ENCODE data around the gene NDUFA3.

Gene NDUFA3

GRCh38 chr19:54102421-54103169, at the start of gene NDUFA3:
TSS of gene NDUFA3 (plus strand) at chr19:54102855. CDS start at chr19:54102879, 24 bp downstream.
- Histone ChIP-seq H3K9ac (ENCODE audit: low read depth, low read length) (peak within 1 kb of the TSS; percentile 77), H3K4me3 (ENCODE audit: low read depth, low read length) (peak within 1 kb of the TSS; percentile 96), H3K9me3 (ENCODE audit: control insufficient read depth, insufficient read depth, low read length) (no peaks in the 10 kb centered on the region), H3K27me3 (ENCODE audit: control insufficient read depth, insufficient read depth, low read length) (no peaks in the 10 kb centered on the region), H3K36me3 (ENCODE audit: control insufficient read depth, insufficient read depth, low read length) (peaks cover 29% of the 10 kb centered on the region), H3K4me1 (ENCODE audit: control insufficient read depth, insufficient read depth, low read length) (no peaks in the 10 kb centered on the region), H3K27ac (ENCODE audit: low read depth, low read length) (peak within 1 kb of the TSS; percentile 66)

- H3K27ac ChIP-seq (ENCODE audit: low read depth, low read length): no peak overlapping the region
- H3K27me3 ChIP-seq (ENCODE audit: control insufficient read depth, insufficient read depth, low read length): no peaks in the 10 kb centered on the region
- H3K4me3 ChIP-seq (ENCODE audit: low read depth, low read length): no peak overlapping the region
- H3K9me3 ChIP-seq (ENCODE audit: control insufficient read depth, insufficient read depth, low read length): no peaks in the 10 kb centered on the region
- no peaks in the 10 kb centered on the region for H3K4me1 ChIP-seq (ENCODE audit: control insufficient read depth, insufficient read depth, low read length)
- H3K9ac ChIP-seq (ENCODE audit: low read depth, low read length): no peak overlapping the region
- H3K36me3 ChIP-seq (ENCODE audit: control insufficient read depth, insufficient read depth, low read length): no peaks in the 10 kb centered on the region
Measured at GRCh38 chr19:54062643-54063042, 40.0 kb upstream of the NDUFA3 start.

GRCh38 chr19:54063350-54064116, 39.1 kb upstream of the NDUFA3 start, which contains the start of gene VSTM1:
TSS of gene VSTM1 (minus strand) at chr19:54063897. CDS start at chr19:54063777, 120 bp downstream.
- no peaks in the 10 kb centered on the region for H3K9me3 ChIP-seq (ENCODE audit: control insufficient read depth, insufficient read depth, low read length)
- no peaks in the 10 kb centered on the region for H3K27me3 ChIP-seq (ENCODE audit: control insufficient read depth, insufficient read depth, low read length)
- no peak within 1 kb of the TSS for H3K27ac ChIP-seq (ENCODE audit: low read depth, low read length)
- no peak within 1 kb of the TSS for H3K9ac ChIP-seq (ENCODE audit: low read depth, low read length)
- H3K4me1 ChIP-seq (ENCODE audit: control insufficient read depth, insufficient read depth, low read length): no peaks in the 10 kb centered on the region
- no peaks in the 10 kb centered on the region for H3K36me3 ChIP-seq (ENCODE audit: control insufficient read depth, insufficient read depth, low read length)
- H3K4me3 ChIP-seq (ENCODE audit: low read depth, low read length): no peak within 1 kb of the TSS

- Histone ChIP-seq H3K36me3 (ENCODE audit: control insufficient read depth, insufficient read depth, low read length) (no peaks in the 10 kb centered on the region), H3K4me3 (ENCODE audit: low read depth, low read length) (no peak overlapping the region), H3K4me1 (ENCODE audit: control insufficient read depth, insufficient read depth, low read length) (no peaks in the 10 kb centered on the region), H3K9ac (ENCODE audit: low read depth, low read length) (no peak overlapping the region), H3K27ac (ENCODE audit: low read depth, low read length) (no peak overlapping the region), H3K27me3 (ENCODE audit: control insufficient read depth, insufficient read depth, low read length) (no peaks in the 10 kb centered on the region), H3K9me3 (ENCODE audit: control insufficient read depth, insufficient read depth, low read length) (no peaks in the 10 kb centered on the region)
Measured at GRCh38 chr19:54069470-54069869, 33.2 kb upstream of the NDUFA3 start.

GRCh38 chr19:54073829-54074228, 28.8 kb upstream of the NDUFA3 start:
- Histone ChIP-seq H3K4me1 (ENCODE audit: control insufficient read depth, insufficient read depth, low read length) (no peaks in the 10 kb centered on the region), H3K27me3 (ENCODE audit: control insufficient read depth, insufficient read depth, low read length) (no peaks in the 10 kb centered on the region), H3K9me3 (ENCODE audit: control insufficient read depth, insufficient read depth, low read length) (no peaks in the 10 kb centered on the region), H3K27ac (ENCODE audit: low read depth, low read length) (no peak overlapping the region), H3K9ac (ENCODE audit: low read depth, low read length) (no peak overlapping the region), H3K36me3 (ENCODE audit: control insufficient read depth, insufficient read depth, low read length) (no peaks in the 10 kb centered on the region), H3K4me3 (ENCODE audit: low read depth, low read length) (no peak overlapping the region)

GRCh38 chr19:54074851-54075250, 27.8 kb upstream of the NDUFA3 start:
- H3K4me3 ChIP-seq (ENCODE audit: low read depth, low read length): no peak overlapping the region
- H3K36me3 ChIP-seq (ENCODE audit: control insufficient read depth, insufficient read depth, low read length): no peaks in the 10 kb centered on the region
- H3K4me1 ChIP-seq (ENCODE audit: control insufficient read depth, insufficient read depth, low read length): no peaks in the 10 kb centered on the region
- no peaks in the 10 kb centered on the region for H3K9me3 ChIP-seq (ENCODE audit: control insufficient read depth, insufficient read depth, low read length)
- no peak overlapping the region for H3K27ac ChIP-seq (ENCODE audit: low read depth, low read length)
- no peak overlapping the region for H3K9ac ChIP-seq (ENCODE audit: low read depth, low read length)
- H3K27me3 ChIP-seq (ENCODE audit: control insufficient read depth, insufficient read depth, low read length): no peaks in the 10 kb centered on the region

GRCh38 chr19:54077334-54077733, 25.3 kb upstream of the NDUFA3 start:
- Histone ChIP-seq H3K27me3 (ENCODE audit: control insufficient read depth, insufficient read depth, low read length) (no peaks in the 10 kb centered on the region), H3K27ac (ENCODE audit: low read depth, low read length) (no peak overlapping the region), H3K36me3 (ENCODE audit: control insufficient read depth, insufficient read depth, low read length) (no peaks in the 10 kb centered on the region), H3K4me3 (ENCODE audit: low read depth, low read length) (no peak overlapping the region), H3K4me1 (ENCODE audit: control insufficient read depth, insufficient read depth, low read length) (no peaks in the 10 kb centered on the region), H3K9me3 (ENCODE audit: control insufficient read depth, insufficient read depth, low read length) (no peaks in the 10 kb centered on the region), H3K9ac (ENCODE audit: low read depth, low read length) (no peak overlapping the region)

GRCh38 chr19:54081032-54081431, 21.6 kb upstream of the NDUFA3 start, which contains the start of gene TARM1:
TSS of gene TARM1 (minus strand) at chr19:54081365. CDS start at chr19:54081340, 25 bp downstream.
- Histone ChIP-seq H3K27me3 (ENCODE audit: control insufficient read depth, insufficient read depth, low read length) (no peaks in the 10 kb centered on the region), H3K9me3 (ENCODE audit: control insufficient read depth, insufficient read depth, low read length) (no peaks in the 10 kb centered on the region), H3K36me3 (ENCODE audit: control insufficient read depth, insufficient read depth, low read length) (no peaks in the 10 kb centered on the region), H3K27ac (ENCODE audit: low read depth, low read length) (no peak within 1 kb of the TSS), H3K9ac (ENCODE audit: low read depth, low read length) (no peak within 1 kb of the TSS), H3K4me1 (ENCODE audit: control insufficient read depth, insufficient read depth, low read length) (no peaks in the 10 kb centered on the region), H3K4me3 (ENCODE audit: low read depth, low read length) (no peak within 1 kb of the TSS)

- Histone ChIP-seq H3K27me3 (ENCODE audit: control insufficient read depth, insufficient read depth, low read length) (no peaks in the 10 kb centered on the region), H3K36me3 (ENCODE audit: control insufficient read depth, insufficient read depth, low read length) (no peaks in the 10 kb centered on the region), H3K9ac (ENCODE audit: low read depth, low read length) (no peak overlapping the region), H3K27ac (ENCODE audit: low read depth, low read length) (no peak overlapping the region), H3K9me3 (ENCODE audit: control insufficient read depth, insufficient read depth, low read length) (no peaks in the 10 kb centered on the region), H3K4me1 (ENCODE audit: control insufficient read depth, insufficient read depth, low read length) (no peaks in the 10 kb centered on the region; the same call in 1 of the 2 replicates), H3K4me3 (ENCODE audit: low read depth, low read length) (no peak overlapping the region)
Measured at GRCh38 chr19:54084410-54084809, 18.2 kb upstream of the NDUFA3 start.

- H3K9ac ChIP-seq (ENCODE audit: low read depth, low read length): no peak overlapping the region
- H3K27ac ChIP-seq (ENCODE audit: low read depth, low read length): no peak overlapping the region
- H3K27me3 ChIP-seq (ENCODE audit: control insufficient read depth, insufficient read depth, low read length): peaks cover 32% of the 10 kb centered on the region
- no peak overlapping the region for H3K4me3 ChIP-seq (ENCODE audit: low read depth, low read length)
- no peaks in the 10 kb centered on the region for H3K9me3 ChIP-seq (ENCODE audit: control insufficient read depth, insufficient read depth, low read length)
- no peaks in the 10 kb centered on the region for H3K36me3 ChIP-seq (ENCODE audit: control insufficient read depth, insufficient read depth, low read length)
- no peaks in the 10 kb centered on the region; the same call in 1 of the 2 replicates for H3K4me1 ChIP-seq (ENCODE audit: control insufficient read depth, insufficient read depth, low read length)
Measured at GRCh38 chr19:54094426-54095000, 8.1 kb upstream of the NDUFA3 start.
